PC-3 (cell line): ENCODE measurements around the gene ARHGAP18.

Source experiments
- EZH2 ChIP-seq: fragments of 300-600 bp; sonication (generic); IDR thresholded peaks from one replicate; pipeline ENCODE4 v1.6.1; 2017; ENCODE audit warnings: antibody characterized with exemption, mild to moderate bottlenecking, low read length; ENCODE audit not compliant: unreplicated experiment
- EZH2phosphoT487 ChIP-seq: fragments of 300-600 bp; sonication (generic); IDR thresholded peaks from 2 replicates; pipeline ENCODE4 v1.6.1; 2018; ENCODE audit warnings: mild to moderate bottlenecking, antibody characterized with exemption, low read length, borderline replicate concordance
- TF ChIP-seq, protein P1 (sequence below): fragments of 300-600 bp; sonication (generic); conservative IDR thresholded peaks from 2 replicates; pipeline ENCODE4 v1.5.1; 2017; ENCODE audit warnings: antibody characterized with exemption, low read depth, mild to moderate bottlenecking, low read length

DNA sequence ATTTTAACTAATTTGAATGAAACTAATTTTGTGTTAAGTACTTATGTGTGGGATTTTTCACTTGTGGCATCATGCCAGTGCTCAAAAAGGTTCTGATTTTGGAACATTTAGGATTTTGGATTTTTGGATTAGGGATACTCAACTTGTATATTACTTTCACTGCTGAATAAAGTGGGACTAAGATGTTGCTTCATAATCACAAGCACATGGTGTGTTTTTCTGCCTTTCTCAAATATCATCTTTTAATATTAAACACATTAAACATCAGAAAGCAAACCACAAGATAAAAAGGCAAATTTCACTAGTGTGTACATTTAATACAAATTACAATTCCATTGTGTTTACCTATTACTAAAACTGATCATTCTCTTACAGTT is 89.8 kb downstream of the ARHGAP18 start:
- TF ChIP-seq EZH2 (no peak), EZH2phosphoT487 (no peak)
- TF ChIP-seq, protein P1, sequence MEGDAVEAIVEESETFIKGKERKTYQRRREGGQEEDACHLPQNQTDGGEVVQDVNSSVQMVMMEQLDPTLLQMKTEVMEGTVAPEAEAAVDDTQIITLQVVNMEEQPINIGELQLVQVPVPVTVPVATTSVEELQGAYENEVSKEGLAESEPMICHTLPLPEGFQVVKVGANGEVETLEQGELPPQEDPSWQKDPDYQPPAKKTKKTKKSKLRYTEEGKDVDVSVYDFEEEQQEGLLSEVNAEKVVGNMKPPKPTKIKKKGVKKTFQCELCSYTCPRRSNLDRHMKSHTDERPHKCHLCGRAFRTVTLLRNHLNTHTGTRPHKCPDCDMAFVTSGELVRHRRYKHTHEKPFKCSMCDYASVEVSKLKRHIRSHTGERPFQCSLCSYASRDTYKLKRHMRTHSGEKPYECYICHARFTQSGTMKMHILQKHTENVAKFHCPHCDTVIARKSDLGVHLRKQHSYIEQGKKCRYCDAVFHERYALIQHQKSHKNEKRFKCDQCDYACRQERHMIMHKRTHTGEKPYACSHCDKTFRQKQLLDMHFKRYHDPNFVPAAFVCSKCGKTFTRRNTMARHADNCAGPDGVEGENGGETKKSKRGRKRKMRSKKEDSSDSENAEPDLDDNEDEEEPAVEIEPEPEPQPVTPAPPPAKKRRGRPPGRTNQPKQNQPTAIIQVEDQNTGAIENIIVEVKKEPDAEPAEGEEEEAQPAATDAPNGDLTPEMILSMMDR, result no peak
